Measurements from ENCODE around the gene ERMARD.

The ERMARD gene

GRCh38 chr6:169802790-169803189, 51.4 kb downstream of the ERMARD start:
- no peak for DNase-seq (ENCODE audit: low read depth in 2 of 2)

GRCh38 chr6:169803271-169803811, 51.9 kb downstream of the ERMARD start:
- no peak for DNase-seq (ENCODE audit: low read depth in 2 of 2)

DNA sequence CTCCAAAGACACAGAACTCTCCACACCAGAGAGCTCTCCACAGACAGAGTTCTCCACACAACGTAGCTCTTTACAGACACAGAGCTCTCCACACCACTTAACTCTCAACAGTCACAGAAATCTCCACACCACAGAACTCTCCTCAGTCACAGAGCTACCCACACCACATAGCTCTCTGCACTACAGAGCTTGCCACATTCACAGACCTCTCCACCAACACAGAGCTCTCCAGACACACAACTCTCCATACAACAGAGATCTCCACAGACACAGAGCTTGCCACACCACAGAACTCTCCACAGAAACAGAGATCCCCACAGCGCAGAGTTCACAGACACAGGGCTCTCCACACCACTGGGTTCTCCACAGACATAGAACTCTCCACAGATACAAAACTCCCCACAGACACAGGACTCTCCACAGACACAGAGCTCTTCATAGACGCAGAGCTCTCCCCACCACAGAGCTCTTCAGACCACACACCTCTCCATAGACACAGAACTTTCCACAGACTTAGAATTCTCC, 52.5 kb downstream of the ERMARD start:
- no peak for DNase-seq (ENCODE audit: low read depth in 2 of 2)

DNA sequence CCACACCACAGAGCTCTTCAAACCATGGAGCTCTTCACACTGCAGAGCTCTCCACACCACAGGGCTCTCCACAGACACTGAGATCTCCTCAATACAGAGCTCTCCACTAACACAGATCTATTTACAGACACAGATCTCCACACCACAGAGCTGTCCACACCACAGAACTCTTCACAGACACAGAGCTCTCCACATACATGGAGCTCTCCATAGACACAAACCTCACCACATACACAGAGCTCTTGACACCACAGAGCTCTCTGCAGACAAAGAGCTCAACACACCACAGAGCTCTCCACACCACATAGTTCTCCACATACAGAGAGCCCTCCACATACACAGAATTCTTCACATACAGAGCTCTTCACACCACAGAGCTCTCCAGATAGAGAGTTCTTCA, 53.0 kb downstream of the ERMARD start:
- no peak for DNase-seq (ENCODE audit: low read depth in 2 of 2)

GRCh38 chr6:169805242-169805838, 53.9 kb downstream of the ERMARD start:
- no peak for DNase-seq (ENCODE audit: low read depth in 2 of 2)

DNA sequence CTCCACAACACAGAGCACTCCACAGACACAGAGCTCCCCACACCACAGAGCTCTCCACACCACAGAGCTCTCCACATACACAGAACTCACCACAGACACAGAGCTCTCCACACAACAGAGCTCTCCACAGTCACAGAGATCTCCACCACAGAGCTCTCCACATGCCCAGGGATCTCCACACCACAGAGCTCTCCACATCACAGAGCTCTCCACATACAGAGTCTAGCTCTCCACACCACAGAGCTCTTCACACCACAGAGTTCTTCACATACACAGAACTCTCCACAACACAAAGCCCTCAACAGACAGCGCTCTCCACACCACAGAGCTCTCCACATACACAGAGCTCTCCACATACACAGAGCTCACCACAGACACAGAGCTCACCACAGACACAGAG, 55.3 kb downstream of the ERMARD start:
- no peak for DNase-seq (ENCODE audit: low read depth in 2 of 2)

DNA sequence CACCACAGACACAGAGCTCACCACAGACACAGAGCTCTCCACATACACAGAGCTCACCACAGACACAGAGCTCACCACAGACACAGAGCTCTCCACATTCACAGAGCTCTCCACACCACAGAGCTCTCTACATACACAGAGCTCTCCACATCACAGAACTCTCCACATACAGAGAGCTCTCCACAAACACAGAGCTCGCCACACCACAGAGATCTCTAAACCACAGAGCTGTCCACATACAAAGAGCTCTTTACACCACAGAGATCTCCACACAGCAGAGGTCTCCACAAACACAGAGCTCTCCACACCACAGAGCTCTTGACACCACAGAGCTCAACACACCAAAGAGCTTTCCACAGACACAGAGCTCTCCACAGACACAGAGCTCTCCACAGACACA, 55.8 kb downstream of the ERMARD start:
- DNase-seq (ENCODE audit: low read depth in 2 of 2) = no peak

DNA sequence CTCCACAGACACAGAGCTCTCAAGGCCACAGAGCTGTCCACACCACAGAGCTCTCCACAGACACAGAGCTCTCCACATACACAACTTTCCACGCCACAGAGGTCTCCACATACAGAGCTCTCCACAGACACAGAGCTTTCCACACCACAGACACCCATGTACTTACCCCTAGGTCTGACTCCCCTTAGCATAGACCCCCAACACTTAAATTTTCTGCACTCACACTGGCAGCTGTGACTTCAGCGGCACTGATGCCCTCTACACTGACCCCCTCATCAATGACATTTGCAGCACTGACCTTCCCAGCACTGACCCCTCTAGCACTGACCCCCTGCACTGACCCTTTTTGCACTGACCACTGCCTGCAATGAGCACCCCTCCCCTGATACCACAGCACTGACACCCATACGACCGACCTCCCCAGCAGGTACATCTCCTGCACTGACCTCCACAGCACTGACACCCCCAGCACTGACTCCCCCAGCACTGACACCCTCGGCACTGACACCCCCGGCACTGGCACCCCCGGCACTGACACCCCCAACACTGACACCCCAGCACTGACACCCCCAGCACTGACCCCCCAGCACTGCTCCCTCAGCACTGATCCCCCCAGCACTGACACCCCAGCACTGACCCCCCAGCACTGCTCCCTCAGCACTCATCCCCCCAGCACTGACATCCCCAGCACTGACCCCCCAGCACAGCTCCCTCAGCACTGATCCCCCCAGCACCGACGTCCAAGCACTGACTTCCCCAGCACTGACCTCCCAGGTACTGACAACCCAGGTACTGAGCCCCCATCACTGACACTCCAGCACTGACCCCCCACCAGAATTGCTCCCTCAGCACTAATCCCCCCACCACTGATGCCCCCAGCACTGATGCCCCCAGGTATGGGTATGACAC, 56.5 kb downstream of the ERMARD start:
- DNase-seq (ENCODE audit: low read depth in 2 of 2) = no peak

- DNase-seq (ENCODE audit: low read depth in 2 of 2) = no peak
Observed at GRCh38 chr6:169808608-169808967, 57.2 kb downstream of the ERMARD start.

DNA sequence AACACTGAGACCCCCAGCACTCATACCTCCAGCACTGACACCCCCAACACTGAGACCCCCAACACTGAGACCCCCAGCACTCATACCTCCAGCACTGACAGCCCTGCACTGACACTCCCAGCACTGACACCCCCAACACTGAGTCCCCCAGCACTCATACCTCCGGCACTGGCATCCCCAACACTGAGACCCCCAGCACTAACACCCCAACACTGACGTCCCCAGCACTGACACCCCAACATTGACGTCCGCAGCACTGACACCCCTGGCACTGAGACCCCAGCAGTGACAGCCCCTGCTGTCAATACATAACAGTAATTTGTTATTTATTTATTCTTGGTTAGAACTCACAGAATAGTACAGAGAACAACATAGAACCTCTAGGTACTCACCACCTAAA, 58.0 kb downstream of the ERMARD start:
- DNase-seq (ENCODE audit: low read depth in 2 of 2) = no peak

GRCh38 chr6:169810066-169810989, 58.9 kb downstream of the ERMARD start:
- DNase-seq (ENCODE audit: low read depth in 2 of 2) = no peak

- no peak for DNase-seq (ENCODE audit: low read depth in 2 of 2)
Observed at GRCh38 chr6:169811072-169811471, 59.6 kb downstream of the ERMARD start.

DNA sequence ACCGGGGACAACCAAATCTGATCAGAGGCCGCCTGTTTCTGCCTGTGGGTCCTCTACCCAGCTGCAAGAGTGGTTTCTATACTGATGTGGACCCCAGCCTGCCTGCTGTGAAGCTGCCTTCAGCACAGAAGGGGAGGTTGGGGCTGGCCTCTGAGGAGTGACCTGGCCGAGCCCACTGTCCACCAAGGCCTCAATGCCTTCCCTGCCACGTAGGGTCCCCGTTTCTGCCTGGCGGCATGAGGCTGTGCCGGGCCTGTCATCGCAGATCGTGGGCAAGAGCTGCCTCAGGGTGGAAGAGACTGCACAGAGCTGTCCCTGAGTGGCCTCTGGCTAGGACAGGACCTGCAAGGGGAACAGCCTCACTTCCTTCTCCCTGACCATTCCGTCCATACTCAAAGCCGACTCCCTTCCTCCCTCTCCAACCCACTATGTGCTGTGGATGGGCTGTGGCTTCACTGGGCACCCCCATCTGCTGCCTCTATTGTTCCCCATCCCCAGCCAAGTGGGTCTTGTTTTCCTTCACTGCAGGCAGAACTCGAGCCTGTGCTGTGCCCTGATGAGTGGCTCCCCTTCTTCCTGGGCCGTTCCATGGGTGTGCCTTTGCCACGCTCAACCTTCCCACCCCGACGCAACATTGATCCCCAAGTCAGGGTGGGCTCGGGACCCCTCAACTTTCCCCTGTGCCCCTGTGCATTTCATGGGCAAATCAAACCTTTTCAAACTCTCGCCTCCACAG, 60.3 kb downstream of the ERMARD start:
- DNase-seq (ENCODE audit: low read depth in 2 of 2) = no peak

DNA sequence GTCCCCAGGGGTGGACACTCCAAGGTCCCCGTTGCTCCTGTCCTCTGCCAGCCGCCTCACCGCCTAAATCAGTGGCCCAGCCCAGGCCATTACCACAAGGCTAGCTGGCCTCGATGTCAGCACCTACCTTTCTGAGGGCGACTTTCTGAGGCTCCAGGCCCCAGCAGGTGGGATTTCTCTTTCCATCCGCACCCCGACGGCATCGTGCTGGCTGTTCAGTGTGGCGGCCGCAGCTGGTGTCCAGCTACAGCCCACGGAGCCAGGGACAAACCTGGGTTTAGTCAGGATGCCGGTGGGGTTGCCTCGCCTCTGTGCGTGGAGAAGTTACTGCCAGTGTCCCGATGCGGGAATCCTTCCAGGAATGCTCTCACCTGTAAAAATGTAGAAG, 60.8 kb downstream of the ERMARD start:
- DNase-seq (ENCODE audit: low read depth in 2 of 2) = no peak

DNA sequence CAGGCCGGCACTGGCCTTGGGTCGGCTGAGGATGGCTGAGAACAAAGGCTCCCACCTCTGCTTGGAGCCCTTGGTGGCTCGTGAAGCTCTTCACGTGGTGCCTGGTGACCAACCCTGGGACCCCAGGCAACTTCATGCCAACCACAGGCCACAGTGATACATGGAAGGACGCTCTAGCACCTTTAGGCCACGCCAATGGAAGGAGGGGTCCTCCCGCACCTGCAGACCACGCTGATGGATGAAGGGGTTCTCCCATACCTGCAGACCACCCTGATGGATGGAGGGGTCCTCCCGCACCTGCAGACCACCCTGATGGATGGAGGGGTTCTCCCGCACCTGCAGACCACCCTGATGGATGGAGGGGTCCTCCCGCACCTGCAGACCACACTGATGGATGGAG, 62.5 kb downstream of the ERMARD start:
- no peak for DNase-seq (ENCODE audit: low read depth in 2 of 2)

DNA sequence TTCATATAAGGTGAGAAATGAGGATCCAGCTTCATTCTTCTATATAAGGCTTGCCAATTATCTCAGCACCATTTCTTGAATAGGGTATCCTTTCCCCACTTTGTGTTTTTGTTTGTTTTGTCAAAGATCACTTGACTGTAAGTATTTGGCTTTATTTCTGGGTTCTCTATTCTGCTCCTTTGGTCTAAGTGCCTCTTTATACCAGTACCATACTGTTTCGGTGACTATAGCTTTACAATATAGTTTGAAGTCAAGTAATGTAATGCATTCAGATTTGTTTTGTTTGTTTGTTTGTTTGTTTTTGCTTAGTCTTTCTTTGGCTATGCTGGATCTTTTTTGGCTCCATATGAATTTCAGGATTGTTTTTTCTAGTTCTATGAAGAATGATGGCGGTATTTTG, 64.6 kb downstream of the ERMARD start:
- no peak for DNase-seq (ENCODE audit: low read depth in 2 of 2)

GRCh38 chr6:169816975-169817374, 65.6 kb downstream of the ERMARD start:
- no peak for DNase-seq (ENCODE audit: low read depth in 2 of 2)

DNA sequence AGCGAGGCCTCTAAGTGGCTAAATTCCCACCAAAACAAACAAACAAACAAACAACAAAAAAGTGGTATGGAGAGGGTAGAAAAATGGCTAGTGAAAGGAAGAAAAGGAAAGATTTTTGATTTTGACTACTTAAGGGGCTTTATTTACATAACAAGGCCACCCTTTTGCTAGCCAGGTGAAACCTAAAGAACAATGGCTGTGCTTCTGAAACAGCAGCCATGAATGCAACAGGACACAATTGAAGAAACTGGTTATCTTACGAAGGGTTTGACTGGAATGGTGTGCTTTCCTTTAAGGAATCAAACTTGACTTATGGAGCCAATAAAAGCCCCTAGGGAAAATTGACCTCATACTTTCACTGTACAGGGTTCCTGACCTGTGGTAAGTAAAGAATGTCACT, 68.9 kb downstream of the ERMARD start:
- DNase-seq (ENCODE audit: low read depth in 2 of 2) = no peak

DNA sequence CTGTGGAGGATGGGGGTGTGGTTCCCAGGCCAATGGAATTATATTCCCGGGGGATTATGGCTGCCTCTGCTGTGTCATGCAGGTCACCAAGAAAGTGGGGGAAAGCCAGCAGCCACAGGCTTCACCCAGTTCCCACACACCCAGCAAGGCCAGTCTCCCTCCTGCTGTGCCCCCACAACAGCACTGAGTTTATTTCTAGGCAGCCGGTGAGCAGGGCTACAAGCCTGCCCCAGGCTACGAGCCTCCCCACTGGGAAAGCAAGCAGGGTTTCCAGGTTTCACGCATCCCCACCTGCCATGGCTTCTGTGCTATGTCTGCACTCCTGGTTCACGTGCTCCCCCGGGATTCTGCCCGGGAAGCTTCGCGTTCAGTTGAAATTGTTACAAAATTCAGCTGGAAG, 72.6 kb downstream of the ERMARD start:
- DNase-seq (ENCODE audit: low read depth in 2 of 2) = no peak

- no peak for DNase-seq (ENCODE audit: low read depth in 2 of 2)
Observed at GRCh38 chr6:169824848-169825557, 73.6 kb downstream of the ERMARD start.
